ENCODE data around the gene MYLIP.
A peak's percentile ranks its signal among the peaks of the same experiment; 100 is the strongest.

The MYLIP gene

GRCh38 chr6:16180696-16181438 lies 52.0 kb downstream of the MYLIP start:
- TF ChIP-seq, protein P1, sequence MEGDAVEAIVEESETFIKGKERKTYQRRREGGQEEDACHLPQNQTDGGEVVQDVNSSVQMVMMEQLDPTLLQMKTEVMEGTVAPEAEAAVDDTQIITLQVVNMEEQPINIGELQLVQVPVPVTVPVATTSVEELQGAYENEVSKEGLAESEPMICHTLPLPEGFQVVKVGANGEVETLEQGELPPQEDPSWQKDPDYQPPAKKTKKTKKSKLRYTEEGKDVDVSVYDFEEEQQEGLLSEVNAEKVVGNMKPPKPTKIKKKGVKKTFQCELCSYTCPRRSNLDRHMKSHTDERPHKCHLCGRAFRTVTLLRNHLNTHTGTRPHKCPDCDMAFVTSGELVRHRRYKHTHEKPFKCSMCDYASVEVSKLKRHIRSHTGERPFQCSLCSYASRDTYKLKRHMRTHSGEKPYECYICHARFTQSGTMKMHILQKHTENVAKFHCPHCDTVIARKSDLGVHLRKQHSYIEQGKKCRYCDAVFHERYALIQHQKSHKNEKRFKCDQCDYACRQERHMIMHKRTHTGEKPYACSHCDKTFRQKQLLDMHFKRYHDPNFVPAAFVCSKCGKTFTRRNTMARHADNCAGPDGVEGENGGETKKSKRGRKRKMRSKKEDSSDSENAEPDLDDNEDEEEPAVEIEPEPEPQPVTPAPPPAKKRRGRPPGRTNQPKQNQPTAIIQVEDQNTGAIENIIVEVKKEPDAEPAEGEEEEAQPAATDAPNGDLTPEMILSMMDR (IDR thresholded peaks at IDR 0.05; ENCODE audit: insufficient read depth, low read depth, low read length, missing control alignments): no peak
- H3K4me3 ChIP-seq (ENCODE audit: low read depth, low read length): no peak overlapping the region
- DNase-seq (ENCODE audit: low read depth): no peak

DNA sequence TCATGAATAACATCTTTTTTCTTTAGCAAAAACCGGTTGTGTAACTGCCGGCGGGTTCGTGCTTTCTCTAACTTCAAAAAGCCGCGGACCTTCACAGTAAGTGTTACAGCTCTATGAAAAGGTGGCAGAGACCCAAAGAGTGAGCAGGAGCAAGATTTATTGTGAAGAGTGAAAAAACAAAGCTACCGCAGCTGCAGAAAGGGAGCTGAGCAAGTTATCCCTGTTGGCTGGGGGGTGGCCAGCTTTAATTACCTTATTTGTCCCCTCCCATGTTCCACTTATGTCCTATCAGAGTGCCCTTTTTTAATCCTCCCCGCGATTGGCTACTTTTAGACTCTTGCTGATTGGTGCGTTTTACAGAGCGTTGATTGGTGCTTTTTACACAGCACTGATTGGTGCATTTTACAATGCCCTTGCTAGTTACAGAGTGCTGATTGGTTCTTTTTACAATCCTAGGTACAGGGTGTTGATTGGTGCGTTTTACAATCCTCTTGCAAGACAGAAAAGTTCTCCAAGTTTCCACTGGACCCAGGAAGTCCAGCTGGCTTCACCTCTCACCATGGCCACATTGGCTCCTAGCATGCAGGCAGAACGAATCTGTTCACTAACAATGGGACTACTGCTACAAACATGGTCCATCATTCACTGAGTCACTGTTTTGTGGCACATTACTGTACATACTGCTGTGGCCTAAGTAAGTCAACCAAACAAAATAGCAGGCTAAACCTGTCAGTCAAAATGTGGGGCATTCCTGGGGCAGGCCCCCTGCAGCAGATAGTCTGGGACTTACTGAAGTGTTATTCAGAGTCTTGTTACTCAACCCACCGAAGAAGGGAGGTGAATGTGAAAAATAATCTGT lies 52.8 kb downstream of the MYLIP start:
- TF ChIP-seq, protein P1 (IDR thresholded peaks at IDR 0.05; ENCODE audit: insufficient read depth, low read depth, low read length, missing control alignments): no peak
- peak; percentile 30 for DNase-seq (ENCODE audit: low read depth)
- no peak overlapping the region for H3K4me3 ChIP-seq (ENCODE audit: low read depth, low read length)

DNA sequence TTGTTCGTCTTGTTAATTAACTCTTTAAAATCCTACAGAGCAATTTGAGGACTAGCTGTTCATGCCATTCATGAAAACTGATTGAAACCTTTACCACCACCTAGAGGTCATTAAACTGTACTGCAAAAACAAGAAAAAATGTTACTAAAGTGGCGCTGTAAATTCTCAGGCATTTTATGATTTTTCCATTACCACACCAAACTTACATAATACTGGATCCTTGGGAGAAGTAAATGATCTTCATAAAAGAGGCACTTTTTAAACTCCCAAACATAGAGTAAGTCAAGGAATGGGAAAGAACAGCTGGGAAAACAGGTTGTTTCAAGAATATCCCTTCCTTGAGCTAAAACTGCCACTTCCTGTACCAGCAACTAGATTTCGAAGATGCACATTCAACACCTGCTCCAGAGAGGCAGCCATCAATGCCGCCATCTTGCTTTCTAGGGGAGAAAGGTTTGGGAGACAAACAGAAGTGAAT lies 54.3 kb downstream of the MYLIP start:
- H3K4me3 ChIP-seq (ENCODE audit: low read depth, low read length): no peak overlapping the region
- TF ChIP-seq, protein P1 (IDR thresholded peaks at IDR 0.05; ENCODE audit: insufficient read depth, low read depth, low read length, missing control alignments): peak; percentile 52
- peak; percentile 59 for DNase-seq (ENCODE audit: low read depth)

GRCh38 chr6:16184129-16184528 lies 55.2 kb downstream of the MYLIP start:
- H3K4me3 ChIP-seq (ENCODE audit: low read depth, low read length): no peak overlapping the region
- TF ChIP-seq, protein P1 (IDR thresholded peaks at IDR 0.05; ENCODE audit: insufficient read depth, low read depth, low read length, missing control alignments): peak; percentile 38
- peak; percentile 82 for DNase-seq (ENCODE audit: low read depth)

GRCh38 chr6:16184551-16184950 lies 55.7 kb downstream of the MYLIP start:
- H3K4me3 ChIP-seq (ENCODE audit: low read depth, low read length): no peak overlapping the region
- DNase-seq (ENCODE audit: low read depth): no peak
- TF ChIP-seq, protein P1 (IDR thresholded peaks at IDR 0.05; ENCODE audit: insufficient read depth, low read depth, low read length, missing control alignments): no peak

- H3K4me3 ChIP-seq (ENCODE audit: low read depth, low read length): no peak overlapping the region
- DNase-seq (ENCODE audit: low read depth): no peak
- TF ChIP-seq, protein P1 (IDR thresholded peaks at IDR 0.05; ENCODE audit: insufficient read depth, low read depth, low read length, missing control alignments): no peak
Measured at GRCh38 chr6:16187176-16187575, 58.3 kb downstream of the MYLIP start.
